Fibroblast of gingiva (primary cell): Measurements from ENCODE around the gene ISCU.
A peak's percentile ranks its signal among the peaks of the same experiment; 100 is the strongest.

Experiments used
- DNase-seq: peaks from one replicate; pipeline ENCODE4 v3.0.0-alpha.2; 2011; ENCODE audit warnings: low read depth

Gene ISCU

DNA sequence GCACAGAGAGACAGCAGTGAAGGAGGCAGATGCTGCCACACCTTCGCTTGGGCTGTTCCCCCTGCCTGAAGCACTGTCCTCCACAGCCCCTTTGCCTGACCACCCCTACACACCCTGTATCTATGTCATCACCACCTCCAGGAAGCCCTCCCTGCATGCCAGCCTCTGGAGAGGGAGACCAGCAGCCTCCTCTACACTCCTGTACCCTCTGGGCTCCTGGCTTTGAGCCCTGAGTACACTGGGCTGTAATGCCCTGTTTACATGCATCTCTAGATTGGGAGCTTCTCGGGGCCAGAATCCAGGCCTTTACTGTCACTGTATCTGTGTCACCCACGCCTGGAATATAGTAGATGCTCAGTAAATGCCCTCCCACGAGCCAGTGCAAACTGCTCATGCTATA is 41.3 kb downstream of the ISCU start:
- DNase-seq: no peak

DNA sequence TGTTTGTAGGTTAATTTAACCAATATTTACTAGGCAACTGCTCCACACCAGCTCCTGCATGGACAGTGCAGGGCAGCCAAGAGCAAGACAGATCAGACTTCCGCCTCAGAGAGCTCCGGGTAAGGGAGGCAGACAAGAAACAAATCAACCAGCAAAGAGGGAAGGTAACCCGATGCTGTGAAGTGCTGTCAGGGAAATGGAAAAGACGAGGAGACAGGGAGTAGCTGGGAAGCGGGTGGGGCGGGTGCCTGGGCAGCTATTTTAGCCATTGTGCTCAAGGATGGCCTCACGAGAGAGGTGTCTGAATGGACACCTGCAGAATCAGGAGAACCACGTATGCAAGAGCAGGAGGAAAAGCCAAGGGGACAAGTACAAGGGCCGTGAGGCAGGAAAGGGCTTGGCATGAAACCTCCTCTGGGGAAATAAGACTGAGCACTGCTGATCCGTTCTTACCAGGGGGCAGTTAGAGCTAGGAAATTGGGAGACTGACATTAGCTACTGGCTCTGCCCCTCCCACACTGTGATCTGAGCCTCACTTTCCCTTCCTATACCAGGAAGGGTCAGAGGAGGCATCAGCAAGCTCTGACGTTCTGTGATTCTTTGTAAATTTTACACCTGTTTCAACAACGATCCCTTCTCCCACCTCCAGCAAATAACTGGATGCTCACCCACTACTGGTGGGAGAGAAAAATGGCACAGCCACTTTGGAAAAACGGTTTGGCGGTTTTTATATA is 42.0 kb downstream of the ISCU start:
- no peak for DNase-seq

GRCh38 chr12:108605000-108605689 is 42.7 kb downstream of the ISCU start:
- DNase-seq: peak; percentile 27

- no peak for DNase-seq
These were observed 43.5 kb downstream of the ISCU start for GRCh38 chr12:108605690-108606406.

GRCh38 chr12:108606492-108606891 is 44.1 kb downstream of the ISCU start:
- DNase-seq: peak; percentile 49

DNA sequence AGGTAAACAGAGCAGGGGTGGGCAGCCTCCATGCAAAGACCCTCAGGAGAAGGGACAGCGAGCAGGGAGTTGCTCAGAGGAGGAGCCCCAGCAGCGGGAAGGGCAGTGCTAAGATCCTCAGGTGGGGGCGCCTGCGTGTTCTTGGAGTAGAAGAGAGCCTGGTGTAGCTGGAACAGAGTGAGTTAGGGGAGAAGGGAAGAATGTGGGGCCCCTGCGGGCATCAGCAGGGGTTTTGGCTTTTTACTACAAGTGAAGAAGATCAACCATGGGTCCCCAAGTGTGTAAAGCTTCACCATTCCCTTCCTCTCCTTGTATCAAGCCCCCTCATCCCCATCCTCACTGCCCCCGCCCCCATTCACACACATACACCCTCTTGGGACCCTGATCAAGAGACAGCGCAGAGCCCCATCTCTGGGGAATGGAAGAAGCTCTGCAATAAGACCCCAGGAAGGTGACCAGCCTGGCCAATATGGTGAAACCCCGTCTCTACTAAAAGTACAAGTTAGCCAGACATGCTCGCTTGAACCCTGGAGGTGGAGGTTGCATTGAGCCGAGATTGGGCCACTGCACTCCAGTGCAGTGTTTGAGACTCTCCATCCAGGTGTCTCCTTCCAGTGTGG is 45.7 kb downstream of the ISCU start:
- no peak for DNase-seq

DNA sequence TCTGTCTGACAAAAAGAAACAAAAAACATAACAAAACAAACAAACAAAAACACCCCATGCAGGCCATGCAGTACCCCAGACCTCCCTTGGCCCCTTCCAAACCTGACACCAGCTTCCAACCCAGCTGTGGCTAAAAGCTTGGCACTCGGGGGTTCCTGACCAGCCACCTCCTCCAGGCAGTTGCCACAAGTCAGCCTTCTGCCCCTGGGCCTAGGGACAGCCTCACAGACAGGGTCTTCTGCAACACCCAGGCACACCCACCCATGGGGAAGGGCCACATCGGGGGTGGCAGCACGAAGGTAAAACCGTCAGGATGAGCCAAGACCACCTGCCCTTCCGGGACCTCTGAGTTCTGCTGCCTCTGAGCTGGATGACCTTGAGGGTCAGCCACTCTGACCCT is 46.2 kb downstream of the ISCU start:
- no peak for DNase-seq

GRCh38 chr12:108609537-108610335 is 47.3 kb downstream of the ISCU start:
- DNase-seq: peak; percentile 90

DNA sequence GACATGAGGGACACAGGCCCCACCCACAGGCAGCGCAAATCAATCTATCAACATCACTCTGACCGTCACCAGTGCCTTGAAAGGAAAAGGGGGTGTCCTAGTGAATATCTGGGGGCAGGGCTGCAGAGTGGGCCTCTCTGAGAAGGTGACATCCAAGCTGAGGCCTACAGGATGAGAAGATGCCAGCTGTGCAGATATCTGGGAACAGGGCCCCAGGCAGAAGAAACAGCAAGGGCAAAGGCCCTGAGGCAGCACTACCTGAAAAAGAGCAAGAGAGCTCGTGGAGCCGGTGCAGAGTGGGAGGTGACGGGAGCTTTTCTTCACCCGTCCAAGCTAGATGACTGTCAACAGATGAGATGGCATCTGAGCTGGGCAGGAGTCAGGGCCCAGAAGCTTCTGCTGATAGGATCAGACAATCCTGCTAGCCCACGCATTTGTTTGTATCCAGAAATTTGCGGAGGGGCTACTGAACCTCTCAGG is 48.0 kb downstream of the ISCU start:
- no peak for DNase-seq

DNA sequence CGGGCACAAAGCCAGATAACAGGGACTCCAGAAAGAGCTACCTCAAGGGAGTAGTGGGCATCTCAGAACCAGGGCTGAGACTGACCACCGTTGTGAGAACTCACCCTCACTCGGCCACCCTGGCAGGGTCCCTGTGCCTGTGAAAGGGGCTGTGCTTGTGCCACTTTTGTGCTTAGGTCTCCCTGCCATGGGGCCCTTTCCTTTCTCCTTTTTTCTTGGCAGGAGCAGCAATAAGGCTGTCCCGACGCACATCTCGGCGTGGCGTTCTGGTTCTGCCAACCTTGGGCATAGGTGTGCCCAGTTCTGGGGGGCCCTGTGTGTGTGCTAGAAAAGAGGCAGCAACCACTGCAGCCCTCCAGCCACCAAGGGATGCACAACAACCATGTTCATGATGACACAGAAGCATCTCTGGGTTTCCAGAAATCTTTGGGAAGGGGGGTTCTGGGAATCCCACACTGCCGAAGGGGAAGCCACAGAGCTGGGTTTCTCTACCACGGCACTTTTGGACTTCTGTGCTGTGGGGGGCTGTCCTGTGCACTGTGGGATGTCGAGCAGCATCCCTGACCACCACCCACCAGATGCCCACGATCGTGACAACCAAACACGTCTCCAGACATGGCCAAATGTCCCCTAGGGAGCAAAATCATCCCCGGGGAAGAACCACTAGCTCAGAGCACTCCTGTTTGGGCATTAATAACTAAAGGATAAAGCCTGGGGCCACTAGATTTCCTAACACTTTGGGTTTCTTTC is 48.6 kb downstream of the ISCU start:
- no peak for DNase-seq

DNA sequence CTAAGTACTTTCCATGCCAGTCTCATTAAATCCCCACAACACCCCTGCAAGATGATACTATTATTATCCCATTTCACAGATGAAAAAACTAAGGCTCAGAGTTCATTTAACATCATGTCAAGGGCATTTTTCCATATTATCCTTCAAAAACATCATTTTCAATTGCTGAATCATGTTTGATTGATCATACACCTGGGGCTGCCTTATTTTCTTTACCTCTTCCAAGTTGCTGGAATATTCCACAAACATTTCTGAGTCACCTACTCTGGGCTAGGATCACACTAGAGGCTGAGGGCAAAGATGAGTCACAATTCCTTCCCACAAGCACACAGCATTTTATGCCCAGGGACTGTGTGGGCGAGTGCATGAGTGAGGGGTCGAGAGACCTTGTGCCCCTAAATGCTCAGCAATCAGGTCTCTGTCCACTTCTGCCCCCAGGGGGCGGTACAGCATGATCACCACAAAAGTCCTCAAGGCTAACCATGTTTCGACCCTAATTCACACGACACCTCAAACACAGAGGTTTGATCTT is 49.6 kb downstream of the ISCU start:
- peak; percentile 46 for DNase-seq

DNA sequence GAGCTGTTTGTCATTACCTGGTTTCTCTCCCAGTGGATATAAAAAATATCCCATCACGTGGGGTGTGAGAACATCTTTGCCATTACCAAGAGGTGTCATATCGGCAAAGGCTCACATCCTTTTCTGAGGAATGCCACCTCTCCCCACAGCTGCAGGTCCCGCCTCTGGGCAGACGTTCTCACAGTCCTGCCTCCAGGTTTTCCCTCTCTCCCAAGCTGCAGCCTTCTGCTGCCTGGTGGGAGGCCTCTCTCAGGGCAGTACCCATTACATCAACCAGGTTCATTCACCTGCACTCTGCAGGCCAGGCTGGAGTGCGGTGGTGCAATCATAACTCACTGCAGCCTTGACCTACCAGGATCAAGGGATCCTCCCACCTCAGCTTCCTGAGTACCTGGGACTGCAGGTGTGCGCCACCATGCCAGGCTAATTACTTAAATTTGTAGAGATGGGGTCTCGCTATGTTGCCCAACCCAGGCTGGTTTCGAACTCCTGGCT is 50.4 kb downstream of the ISCU start:
- no peak for DNase-seq

DNA sequence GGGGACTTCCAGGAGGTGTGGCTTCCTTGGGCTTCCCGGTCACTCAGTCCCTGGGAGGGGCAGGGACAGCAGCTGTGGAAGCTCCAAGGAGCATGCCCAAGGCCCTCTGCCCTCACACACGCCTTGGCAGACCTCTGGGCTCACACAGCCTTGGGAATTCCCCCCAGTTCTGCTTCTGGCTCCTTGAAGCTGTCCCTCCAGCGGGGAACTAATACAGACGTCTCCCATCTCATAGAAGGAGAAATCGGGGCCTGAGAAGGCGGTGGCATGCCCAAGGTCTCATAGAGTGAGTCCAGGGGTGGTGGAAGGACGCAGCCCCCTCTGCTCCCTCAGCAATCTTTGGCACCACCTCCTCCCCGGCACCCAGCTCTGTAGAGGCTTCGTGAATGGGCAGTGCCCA is 51.2 kb downstream of the ISCU start:
- DNase-seq: no peak

DNA sequence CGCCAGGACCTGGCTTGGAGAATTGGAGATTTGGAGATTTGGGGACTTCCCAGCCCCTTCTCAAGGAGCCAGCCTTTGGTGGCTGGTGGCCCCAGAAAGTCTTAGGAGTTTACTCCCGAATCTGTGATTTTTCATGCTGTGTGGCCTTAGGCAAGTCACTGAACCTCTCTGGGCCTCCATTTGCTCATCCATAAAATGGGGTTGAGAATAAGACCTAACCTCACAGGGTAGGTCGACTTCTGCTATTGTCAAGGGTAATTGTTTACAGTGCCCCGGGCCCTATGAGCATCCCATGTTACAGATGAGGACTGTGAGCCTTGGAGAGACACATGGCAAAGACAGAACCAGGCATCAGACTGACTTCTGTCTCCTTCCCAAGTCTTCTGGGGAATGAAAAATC is 51.6 kb downstream of the ISCU start:
- no peak for DNase-seq

GRCh38 chr12:108614639-108615038 is 52.2 kb downstream of the ISCU start:
- no peak for DNase-seq

- DNase-seq: no peak
These were observed 53.5 kb downstream of the ISCU start for GRCh38 chr12:108615918-108616317.

DNA sequence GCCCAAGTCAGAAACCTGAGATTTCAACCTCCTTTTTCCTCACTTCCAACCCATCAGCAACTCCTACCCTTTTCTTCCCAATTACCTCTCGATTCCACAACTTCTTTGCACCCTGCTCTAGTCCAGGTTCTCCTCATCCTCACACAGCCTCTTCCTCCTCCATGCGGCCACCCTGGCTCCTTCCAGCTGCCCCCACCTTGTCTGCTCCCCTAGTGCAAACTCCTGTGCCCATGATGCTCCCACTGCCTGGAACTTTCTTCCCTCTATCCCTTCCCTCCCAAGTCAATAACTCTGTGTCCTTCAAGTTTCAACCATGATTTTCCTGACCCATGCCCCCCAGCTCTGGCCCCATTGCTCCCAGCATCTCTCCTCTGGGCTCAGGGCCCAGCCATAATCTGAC is 54.0 kb downstream of the ISCU start:
- no peak for DNase-seq

DNA sequence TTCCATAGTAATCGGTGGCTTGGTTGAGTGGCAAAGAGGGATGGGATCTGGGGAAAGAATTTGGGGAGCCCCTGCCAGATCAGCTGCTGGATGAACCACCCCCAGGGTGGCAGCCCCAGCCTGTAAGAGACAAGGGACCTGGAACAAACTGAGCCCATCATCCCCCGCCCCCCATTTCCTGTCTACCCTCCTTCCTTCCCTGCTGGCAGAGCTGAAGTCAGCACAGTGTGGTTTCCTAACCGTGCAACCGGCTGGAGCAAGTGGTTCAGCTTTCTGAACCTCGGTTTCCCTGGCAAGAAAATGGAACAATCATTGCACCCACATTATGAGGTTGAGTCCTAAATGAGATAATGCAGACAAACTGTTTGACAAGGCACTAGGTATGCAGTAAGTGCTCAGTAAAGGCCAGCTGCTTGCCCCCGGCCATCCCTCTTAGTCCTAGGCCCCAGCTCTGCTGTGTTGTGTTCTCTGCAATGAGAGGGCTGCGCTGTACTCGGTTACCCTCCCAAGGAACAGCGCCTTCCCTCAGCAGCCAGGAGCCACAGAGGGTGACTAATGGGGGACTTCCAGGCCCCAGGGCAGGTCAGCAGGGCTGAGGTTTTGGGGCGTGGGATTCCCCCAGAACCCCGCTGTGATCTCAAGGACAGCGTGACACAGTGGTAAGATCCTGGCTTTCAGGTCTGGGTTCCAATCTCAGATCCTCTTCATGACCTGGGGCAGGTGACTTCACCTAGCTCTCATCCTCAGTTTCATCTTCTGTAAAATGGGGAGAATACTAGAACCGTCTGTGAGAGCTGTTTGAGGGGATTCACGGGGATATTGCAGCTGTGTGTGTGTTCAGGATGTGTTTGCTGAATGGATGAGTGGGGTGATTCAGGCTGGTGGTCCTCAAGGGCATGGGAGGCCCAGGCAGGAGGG is 54.8 kb downstream of the ISCU start:
- no peak for DNase-seq
